Measurements from ENCODE around the gene RGS6.
"Not testable (repeated sequence)": the region's sequence is repeated elsewhere in the genome, so short reads cannot be mapped to it uniquely, and the experiment has no call there.

The RGS6 gene

DNA sequence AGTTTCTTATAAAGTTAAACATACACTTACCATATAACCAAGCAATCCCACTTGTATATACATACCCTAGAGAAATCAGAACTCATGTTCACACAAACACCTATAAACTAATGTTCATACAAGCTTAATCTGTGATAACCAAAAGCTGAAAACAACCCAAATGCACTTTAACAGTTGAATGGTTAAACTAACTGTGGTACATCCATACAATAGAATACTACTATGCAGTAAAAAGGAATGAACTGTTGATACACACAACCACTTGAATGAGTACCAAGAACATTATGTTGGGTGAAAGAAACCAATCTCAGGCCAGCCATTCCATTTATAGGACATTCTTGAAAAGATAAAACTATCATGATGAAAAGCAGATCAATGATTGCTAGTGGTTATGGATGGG lies 534.1 kb downstream of the RGS6 start:
- DNase-seq = no peak

GRCh38 chr14:72471346-72471745 lies 539.1 kb downstream of the RGS6 start:
- no peak for DNase-seq

GRCh38 chr14:72472845-72473244 lies 540.6 kb downstream of the RGS6 start:
- DNase-seq = no peak

DNA sequence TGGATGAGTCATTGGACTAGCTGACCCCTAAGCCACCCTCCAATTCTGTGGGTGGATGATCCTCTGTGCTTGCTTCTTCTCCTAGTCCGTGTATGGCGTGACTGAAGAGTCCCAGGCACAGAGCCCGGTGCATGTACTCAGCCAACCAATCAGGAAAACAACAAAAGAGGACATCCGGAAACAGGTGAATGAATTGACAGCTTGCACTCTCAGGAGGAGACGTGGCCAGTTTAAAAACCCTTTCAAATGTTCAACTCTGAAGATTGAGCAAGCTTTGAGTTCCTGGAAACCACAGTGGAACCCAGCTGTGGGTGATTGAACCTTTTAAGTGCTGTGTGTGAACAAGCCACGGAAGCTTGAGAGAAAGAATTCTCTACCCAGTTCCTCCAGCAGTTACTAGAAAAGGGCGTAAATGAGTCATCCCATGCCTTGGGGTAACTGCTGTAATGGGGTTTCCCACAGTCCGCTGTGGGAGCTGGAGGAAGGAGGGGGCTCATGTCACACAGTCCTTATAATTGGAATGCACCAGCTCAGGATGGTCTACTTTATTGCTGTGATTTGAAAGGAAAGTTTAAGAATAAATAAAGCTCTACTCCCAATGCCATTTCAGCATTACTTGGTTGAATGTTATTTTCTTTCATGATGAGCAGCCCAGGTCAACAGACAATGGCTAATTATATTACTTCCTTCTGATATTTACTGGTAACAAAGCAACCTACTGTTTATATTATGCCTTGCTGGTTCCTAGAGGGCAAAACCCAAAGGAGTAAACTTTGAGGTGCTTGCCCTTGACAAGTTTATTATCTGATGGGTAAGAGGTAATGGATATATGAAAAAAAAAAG lies 544.6 kb downstream of the RGS6 start:
- no peak for DNase-seq

- DNase-seq = not testable (repeated sequence)
These were observed 545.3 kb downstream of the RGS6 start for GRCh38 chr14:72477578-72477977.

DNA sequence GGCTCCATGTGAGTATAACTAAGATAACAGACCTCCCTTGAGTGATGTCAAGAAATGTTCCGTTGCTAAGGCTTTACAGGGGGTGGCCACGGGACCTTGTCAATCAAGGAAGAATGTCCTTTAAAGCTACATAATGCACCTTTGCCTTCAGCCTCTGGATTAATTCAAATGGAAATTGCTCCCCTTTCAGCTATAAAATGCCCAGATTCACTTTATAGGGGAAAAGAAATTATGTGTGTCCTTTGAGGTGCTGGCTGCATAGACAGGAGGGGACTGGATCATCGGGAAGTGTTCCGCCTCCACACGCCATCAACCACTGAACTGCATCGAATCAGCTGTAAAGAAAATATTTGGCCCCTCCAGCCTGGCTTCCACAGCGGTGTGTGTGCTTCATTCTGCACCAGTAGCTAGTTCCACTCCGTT lies 546.3 kb downstream of the RGS6 start:
- no peak for DNase-seq

DNA sequence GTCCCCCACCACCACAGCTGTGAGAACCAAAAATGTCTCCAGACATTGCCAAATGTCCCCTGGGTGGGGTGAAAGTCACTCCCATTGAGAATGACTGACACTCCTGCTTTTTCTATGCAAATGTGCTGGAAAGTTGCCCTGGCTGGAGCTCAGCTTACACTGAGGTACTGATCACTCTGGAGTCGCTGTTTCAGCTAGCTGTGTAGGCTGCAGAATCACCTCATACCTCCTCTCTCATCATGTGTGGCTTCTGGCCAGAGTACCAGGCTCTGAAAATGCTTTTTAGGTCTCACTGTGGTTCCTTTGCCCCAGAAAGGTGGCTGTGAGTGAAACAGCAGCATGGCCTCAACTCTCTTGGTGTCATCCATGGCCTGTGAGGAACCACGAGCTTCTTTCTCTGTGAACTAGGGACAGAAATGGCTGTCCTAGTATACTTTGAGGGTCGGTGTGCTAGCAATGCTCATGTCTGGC lies 547.3 kb downstream of the RGS6 start:
- no peak for DNase-seq

DNA sequence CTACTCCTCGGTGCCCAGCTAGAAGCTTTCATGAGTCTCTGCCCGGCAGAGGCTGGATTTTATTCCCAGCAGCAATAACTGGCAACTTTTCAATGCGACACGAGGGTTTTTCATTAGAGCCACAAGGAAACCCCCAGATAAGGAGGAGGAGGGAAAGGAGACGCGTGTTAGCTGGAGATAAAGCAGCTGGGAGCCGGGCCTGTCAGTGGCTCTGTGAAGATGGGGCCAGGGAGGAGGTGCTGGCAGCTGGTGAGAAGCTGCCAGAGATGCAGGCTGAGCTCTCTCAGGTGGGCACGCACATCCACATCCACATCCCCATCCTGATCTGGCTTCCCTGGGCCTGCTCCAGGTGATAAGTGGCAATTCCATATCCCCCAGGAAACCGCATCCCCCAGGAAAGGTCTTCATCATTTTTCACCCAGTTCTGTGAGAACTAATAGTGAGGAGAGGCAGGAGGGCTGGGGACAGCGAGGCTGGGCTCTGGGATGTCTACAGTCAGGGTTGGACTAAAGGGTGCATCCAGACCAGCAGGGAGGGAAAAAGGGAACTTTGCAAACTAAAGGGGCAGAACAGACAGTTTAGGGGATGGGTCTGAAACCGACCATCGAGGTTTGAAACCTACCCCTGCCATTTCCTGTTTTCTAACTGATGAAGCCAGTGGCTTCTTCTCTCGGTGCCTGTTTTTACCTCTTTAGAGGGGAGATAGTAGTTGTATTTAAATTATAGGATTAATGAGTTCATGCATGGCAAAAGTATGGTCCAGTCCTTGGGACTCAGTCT lies 548.4 kb downstream of the RGS6 start:
- DNase-seq = no peak

GRCh38 chr14:72483311-72483710 lies 551.1 kb downstream of the RGS6 start:
- DNase-seq = no peak

GRCh38 chr14:72485695-72486094 lies 553.5 kb downstream of the RGS6 start:
- no peak for DNase-seq

- DNase-seq = no peak
These were observed 556.3 kb downstream of the RGS6 start for GRCh38 chr14:72488514-72488913.

- no peak for DNase-seq
These were observed 560.0 kb downstream of the RGS6 start for GRCh38 chr14:72492196-72492595.

GRCh38 chr14:72495668-72496067 lies 563.4 kb downstream of the RGS6 start:
- DNase-seq = no peak

GRCh38 chr14:72498646-72499045 lies 566.4 kb downstream of the RGS6 start:
- DNase-seq = no peak

DNA sequence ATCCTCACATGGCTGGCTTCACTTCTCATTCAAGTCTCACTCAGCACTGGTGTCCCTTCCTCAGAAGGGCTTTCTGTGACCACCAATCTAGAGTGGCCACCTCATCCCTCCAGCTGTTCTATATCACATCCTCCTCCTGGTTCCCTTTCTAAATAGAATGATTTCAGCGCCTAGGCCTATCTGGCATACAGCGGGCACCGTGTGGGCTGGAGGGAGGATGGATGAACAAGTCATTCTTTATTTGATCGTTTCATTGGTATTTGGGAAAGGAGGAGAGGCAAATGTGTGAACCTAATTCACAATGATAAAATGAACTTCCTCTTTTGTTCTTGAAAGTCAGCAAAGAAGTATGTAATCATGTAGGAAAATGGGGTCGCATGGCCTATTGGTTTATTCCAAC lies 567.5 kb downstream of the RGS6 start:
- no peak for DNase-seq

DNA sequence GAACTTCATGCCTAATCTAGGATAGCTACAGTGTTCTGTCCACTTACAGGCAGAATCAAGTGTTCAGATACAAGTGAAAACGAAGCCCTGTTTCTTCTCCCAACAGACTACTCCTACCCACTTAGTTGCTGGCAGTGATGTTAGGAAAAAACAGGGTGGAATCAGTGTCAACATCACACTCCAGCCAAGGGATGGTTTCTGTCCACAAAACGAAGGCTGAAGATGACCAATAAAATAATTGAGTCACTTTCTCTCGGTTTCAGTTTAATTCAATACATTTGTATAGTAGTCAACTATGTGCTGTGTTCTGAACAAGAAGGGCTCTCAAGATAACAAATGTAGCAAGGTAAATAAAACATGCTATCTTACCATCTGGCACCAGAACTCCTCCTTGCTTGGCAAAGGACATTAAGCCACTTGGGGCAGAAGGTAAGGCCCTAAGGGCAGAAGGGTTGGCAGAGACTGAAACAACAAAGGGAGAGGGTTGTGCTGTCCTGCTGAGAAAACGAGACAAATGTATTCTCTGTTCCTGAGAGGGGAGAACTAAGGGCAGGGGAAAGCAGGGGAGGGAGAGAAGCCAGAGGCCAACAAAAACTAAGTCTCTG lies 568.1 kb downstream of the RGS6 start:
- no peak for DNase-seq

- no peak for DNase-seq
These were observed 569.2 kb downstream of the RGS6 start for GRCh38 chr14:72501439-72501838.

DNA sequence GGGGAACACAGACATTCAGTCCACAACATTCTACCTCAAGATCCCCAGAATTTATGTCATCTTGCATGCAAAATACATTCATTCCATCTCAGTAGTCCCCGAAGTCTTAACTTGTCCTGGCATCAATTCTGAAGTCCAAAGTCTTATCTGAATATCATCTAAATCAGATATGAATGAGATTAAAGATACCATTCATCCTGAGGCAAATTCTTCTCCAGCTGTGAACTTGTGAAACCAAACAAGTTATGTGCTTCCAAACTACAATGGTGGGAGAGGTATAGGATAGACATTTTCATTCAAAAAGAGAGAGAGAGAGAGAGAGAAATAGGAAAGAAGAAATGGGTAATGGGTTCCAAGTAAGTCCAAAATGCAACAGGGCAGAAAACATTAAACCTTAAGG lies 571.0 kb downstream of the RGS6 start:
- DNase-seq = no peak

DNA sequence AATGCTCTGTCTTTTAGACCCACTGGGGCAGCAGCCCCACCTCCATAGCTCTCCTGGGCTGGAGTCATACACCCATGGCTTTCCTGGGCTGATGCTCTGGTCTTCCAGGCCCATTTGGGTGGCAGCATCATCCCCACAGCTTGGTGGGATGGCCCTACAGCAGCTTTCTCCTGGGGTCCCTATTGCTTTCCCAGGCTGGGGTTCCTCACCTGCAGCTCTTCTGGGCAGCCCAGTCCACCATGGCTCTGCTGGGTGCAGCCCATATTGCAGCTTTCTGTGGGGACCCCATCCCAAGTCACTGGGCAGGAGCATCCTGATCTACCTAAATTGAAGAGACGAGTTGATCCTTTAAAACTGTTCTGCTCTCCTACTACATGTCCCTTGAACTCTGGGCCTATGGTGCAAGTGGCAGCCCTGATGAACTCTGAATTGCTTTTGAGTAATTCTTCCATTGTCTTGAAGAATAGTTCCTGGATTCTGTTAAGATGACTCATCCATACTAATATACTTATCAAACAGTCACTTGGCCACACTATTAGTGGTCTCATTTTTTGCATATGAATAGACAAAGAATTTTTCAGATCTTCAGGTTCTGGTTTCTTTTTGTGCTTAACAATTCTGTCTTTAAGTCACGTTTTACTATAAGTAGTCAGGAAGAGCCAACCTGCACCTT lies 571.6 kb downstream of the RGS6 start:
- no peak for DNase-seq

DNA sequence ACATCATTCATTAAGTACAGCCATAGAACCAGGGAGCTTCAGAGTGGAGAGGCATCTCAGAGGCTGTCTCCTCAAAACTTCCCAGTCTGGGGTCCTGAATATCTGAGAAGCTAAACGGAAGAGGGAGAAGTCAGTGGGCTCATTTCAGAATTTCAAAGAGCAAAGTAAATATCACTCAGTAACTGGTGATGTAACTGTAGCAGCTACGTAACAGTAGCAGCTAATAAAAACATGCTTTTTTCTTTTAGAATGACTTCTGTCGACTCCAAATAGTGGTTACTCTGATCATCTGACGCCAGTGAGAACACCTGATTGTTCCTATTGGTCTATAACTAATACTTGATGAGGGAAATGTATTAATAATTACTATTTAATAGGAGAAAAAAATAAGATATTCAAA lies 578.3 kb downstream of the RGS6 start:
- no peak for DNase-seq

GRCh38 chr14:72512281-72512680 lies 580.1 kb downstream of the RGS6 start:
- no peak for DNase-seq

GRCh38 chr14:72512925-72513324 lies 580.7 kb downstream of the RGS6 start:
- no peak for DNase-seq

DNA sequence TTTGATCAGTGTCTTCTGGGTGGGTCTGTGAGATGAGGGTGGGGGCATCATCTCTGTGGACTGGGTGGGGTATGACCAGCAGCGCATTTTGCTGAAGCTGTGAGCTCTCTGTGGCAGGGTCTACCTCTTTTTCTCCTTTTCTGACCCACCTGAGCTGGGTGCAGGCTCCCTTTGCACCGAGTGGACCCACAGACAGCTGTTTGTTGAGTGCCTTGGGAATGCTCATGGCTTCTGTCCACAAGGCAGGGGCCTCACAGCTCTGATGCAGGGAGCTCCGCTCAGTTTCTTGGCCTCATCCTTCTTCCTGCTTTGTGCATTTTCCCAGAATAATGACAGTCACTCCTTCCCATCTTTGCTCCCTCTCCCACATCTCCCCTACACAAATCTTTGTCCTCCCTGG lies 581.1 kb downstream of the RGS6 start:
- DNase-seq = no peak
